K562 (cell line): ENCODE data around the gene CABP4. TPM values are rescaled to one million over a fixed set of nuclear protein-coding genes. Genes with fewer than 3 reads are reported as not detected.

Experiments
- BHLHE40 ChIP-seq: IDR thresholded peaks from 2 replicates; pipeline ENCODE4 v1.6.1; 2011; ENCODE audit warnings: low read length, improper control_type of control experiment
- CC2D1A ChIP-seq: fragments of 450-650 bp; IDR thresholded peaks from 2 replicates; pipeline ENCODE4 v1.6.1; 2017; ENCODE audit warnings: mild to moderate bottlenecking
- GABPA ChIP-seq: fragments of 200-800 bp; sonication (Bioruptor generic); conservative IDR thresholded peaks from 2 replicates; pipeline ENCODE4 v1.6.1; 2016; ENCODE audit warnings: low read depth, missing genetic modification characterization, missing compliant biosample characterization
- JUND ChIP-seq, 2 experiments: IDR thresholded peaks; 2 replicates in 1 of 2; 3 replicates in 1 of 2; pipeline ENCODE4 v1.6.1; 2011; ENCODE audit warnings: borderline replicate concordance in 2 of 2, low read depth in 2 of 2, low read length in 2 of 2, improper control_type of control experiment in 1 of 2, missing biosample characterization in 1 of 2, missing genetic modification characterization in 1 of 2, missing genetic modification reagents in 1 of 2
- L3MBTL2 ChIP-seq: fragments of 450-650 bp; IDR thresholded peaks from 2 replicates; pipeline ENCODE4 v1.6.1; 2016; ENCODE audit warnings: mild to moderate bottlenecking, moderate library complexity
- MXI1 ChIP-seq: IDR thresholded peaks from 2 replicates; pipeline ENCODE4 v1.6.1; 2011; ENCODE audit warnings: low read depth, mild to moderate bottlenecking, improper control_type of control experiment, low read length
- NR1H2 ChIP-seq: sonication (generic); formaldehyde crosslinking; IDR thresholded peaks from 2 replicates; pipeline ENCODE4 v1.4.0; 2020; ENCODE audit warnings: mild to moderate bottlenecking, missing genetic modification reagents
- POLR2H ChIP-seq: IDR thresholded peaks from 2 replicates; pipeline ENCODE4 v1.6.1; 2016; ENCODE audit warnings: missing genetic modification characterization, low read depth, mild to moderate bottlenecking, control low read depth, missing compliant biosample characterization, moderate library complexity
- RB1 ChIP-seq: fragments of 450-650 bp; IDR thresholded peaks from 2 replicates; pipeline ENCODE4 v1.6.1; 2017; ENCODE audit warnings: low read depth, mild to moderate bottlenecking
- SMARCE1 ChIP-seq: fragments of 450-650 bp; IDR thresholded peaks from 2 replicates; pipeline ENCODE4 v1.7.1; 2016; ENCODE audit warnings: mild to moderate bottlenecking
- SRF ChIP-seq, 2 experiments: fragments of 250-450, 450-650 bp in 1 of 2; sonication (Bioruptor Pico) in 1 of 2; sonication (generic) in 1 of 2; formaldehyde crosslinking; IDR thresholded peaks; 2 replicates each; pipeline versions ENCODE4 v1.5.0 to v1.5.1; 2020 to 2022; ENCODE audit warnings: mild to moderate bottlenecking in 1 of 2, missing genetic modification reagents in 1 of 2
- STAG1 ChIP-seq: sonication (generic); formaldehyde crosslinking; IDR thresholded peaks from 2 replicates; pipeline ENCODE4 v1.5.0; 2020; ENCODE audit warnings: missing genetic modification reagents, borderline replicate concordance
- YY1 ChIP-seq, 3 experiments: IDR thresholded peaks; 2 replicates each; pipeline ENCODE4 v1.6.1; 2011; ENCODE audit warnings: low read length in 2 of 3, mild to moderate bottlenecking in 2 of 3, moderate library complexity in 2 of 3, borderline replicate concordance in 1 of 3, control low read depth in 1 of 3, low read depth in 1 of 3; ENCODE audit not compliant: insufficient read depth in 3 of 3, insufficient replicate concordance in 2 of 3, control insufficient read depth in 1 of 3, insufficient read length in 1 of 3; ENCODE audit errors: extremely low read depth in 1 of 3
- ZBTB7A ChIP-seq: IDR thresholded peaks from 2 replicates; pipeline ENCODE4 v1.6.1; 2011; ENCODE audit warnings: low read depth, mild to moderate bottlenecking, low read length, moderate library complexity, borderline replicate concordance; ENCODE audit not compliant: control insufficient read depth
- polyA plus RNA-seq, 8 experiments: library from polyadenylated mRNA; depleted of rRNA in 4 of 8; stranded (reverse) in 5 of 8; unstranded in 3 of 8; fragments of >200 nt; fragmentation: Nextera tagmentation in 2 of 8; fragmentation: Illumina TruSeq in 1 of 8; extraction: Ambion mirVana in 2 of 8; extraction: Trizol in 1 of 8; gene quantifications; 2 replicates each; pipeline versions ENCODE4 v1.2.1 to v1.2.3, GENCODE V29; 2011 to 2014; ENCODE audit warnings: inconsistent platforms in 1 of 8, missing spikeins in 1 of 8
- total RNA-seq, 7 experiments: library from RNA; depleted of rRNA in 6 of 7; stranded (reverse); fragments of >200 nt in 6 of 7; fragmentation: Illumina TruSeq in 2 of 7; extraction: Trizol in 2 of 7; gene quantifications; 2 replicates each; pipeline versions ENCODE4 v1.2.1 to v1.2.3, GENCODE V29; 2011 to 2021; ENCODE audit warnings: low replicate concordance in 1 of 7
- TF ChIP-seq, protein P1 (sequence below): sonication (generic); formaldehyde crosslinking; IDR thresholded peaks from 2 replicates; pipeline ENCODE4 v1.9.0; 2022; ENCODE audit warnings: mild to moderate bottlenecking, missing genetic modification reagents
- TF ChIP-seq, protein P2 (sequence below): sonication (generic); formaldehyde crosslinking; IDR thresholded peaks from 2 replicates; pipeline ENCODE4 v1.8.0; 2022; ENCODE audit warnings: mild to moderate bottlenecking, missing genetic modification reagents
- TF ChIP-seq, protein P3 (sequence below): sonication (generic); formaldehyde crosslinking; IDR thresholded peaks from 2 replicates; pipeline ENCODE4 v1.8.0; 2022; ENCODE audit warnings: missing genetic modification reagents, mild to moderate bottlenecking, moderate library complexity, borderline replicate concordance
- TF ChIP-seq, protein P4 (sequence below): fragments of 250-450 bp; sonication (Bioruptor Pico); IDR thresholded peaks from 2 replicates; pipeline ENCODE4 v1.4.0; 2020; ENCODE audit warnings: mild to moderate bottlenecking

CABP4 gene
- total and polyA plus RNA-seq, 9 of the 15 experiments (the other 6 are each of a cell fraction or from before 2014, with no cell fraction given) = 0.11 TPM; not detected in 8

DNA sequence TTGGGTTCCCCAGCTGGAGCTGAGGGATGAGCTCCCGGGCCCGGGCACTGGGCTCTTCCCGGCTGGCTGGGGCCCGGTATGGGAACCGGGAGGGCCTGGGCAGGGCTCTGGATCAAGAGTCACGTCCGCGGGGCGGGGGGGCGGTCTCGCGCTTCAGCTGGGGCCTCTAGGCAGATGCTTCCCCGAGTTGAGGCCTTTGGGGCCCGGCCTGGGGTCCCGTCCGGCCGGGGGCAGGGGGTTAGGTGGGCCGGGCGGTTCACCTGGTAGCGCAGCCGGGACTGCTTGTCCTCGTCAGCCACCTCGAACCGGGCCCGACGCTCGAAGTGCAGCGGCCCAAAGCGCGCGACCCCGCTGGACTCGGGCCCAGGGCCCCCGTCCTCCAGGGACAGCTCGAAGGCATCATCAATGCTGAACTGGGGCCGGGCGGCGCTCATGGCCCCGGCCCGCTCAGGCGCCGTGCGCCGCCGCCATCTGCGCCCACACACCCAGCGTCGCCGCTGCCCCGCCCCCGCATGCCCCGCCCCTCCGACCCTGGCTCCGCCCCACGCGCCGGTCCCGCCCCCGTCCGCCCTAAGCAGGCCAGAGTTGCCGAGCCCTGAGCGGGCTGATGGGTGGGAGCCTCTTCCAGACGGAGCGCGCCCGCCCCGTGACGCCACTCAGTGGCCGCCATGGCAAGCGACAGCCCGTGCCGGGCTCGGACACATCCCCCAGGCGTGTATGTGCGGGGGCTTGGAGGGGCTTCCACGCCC is 13.8 kb downstream of the CABP4 start, which contains the start of gene TMEM134 (continued):
- no peak for TF ChIP-seq STAG1
- TF ChIP-seq, protein P1, sequence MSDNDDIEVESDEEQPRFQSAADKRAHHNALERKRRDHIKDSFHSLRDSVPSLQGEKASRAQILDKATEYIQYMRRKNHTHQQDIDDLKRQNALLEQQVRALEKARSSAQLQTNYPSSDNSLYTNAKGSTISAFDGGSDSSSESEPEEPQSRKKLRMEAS (CRISPR knock-in tag) = peak; percentile 14; the same call in 1 of the 2 replicates
- TF ChIP-seq BHLHE40 = peak; percentile 87
- TF ChIP-seq, protein P2, sequence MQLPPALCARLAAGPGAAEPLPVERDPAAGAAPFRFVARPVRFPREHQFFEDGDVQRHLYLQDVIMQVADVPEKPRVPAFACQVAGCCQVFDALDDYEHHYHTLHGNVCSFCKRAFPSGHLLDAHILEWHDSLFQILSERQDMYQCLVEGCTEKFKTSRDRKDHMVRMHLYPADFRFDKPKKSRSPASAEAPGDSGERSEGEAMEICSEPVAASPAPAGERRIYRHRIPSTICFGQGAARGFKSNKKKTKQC = peak; percentile 38; the same call in 1 of the 2 replicates
- TF ChIP-seq CC2D1A = no peak
- TF ChIP-seq, protein P3, sequence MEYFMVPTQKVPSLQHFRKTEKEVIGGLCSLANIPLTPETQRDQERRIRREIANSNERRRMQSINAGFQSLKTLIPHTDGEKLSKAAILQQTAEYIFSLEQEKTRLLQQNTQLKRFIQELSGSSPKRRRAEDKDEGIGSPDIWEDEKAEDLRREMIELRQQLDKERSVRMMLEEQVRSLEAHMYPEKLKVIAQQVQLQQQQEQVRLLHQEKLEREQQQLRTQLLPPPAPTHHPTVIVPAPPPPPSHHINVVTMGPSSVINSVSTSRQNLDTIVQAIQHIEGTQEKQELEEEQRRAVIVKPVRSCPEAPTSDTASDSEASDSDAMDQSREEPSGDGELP (CRISPR knock-in tag) = peak; percentile 91
- TF ChIP-seq RB1 = peak; percentile 82
- no peak for TF ChIP-seq SMARCE1
- TF ChIP-seq, protein P4, sequence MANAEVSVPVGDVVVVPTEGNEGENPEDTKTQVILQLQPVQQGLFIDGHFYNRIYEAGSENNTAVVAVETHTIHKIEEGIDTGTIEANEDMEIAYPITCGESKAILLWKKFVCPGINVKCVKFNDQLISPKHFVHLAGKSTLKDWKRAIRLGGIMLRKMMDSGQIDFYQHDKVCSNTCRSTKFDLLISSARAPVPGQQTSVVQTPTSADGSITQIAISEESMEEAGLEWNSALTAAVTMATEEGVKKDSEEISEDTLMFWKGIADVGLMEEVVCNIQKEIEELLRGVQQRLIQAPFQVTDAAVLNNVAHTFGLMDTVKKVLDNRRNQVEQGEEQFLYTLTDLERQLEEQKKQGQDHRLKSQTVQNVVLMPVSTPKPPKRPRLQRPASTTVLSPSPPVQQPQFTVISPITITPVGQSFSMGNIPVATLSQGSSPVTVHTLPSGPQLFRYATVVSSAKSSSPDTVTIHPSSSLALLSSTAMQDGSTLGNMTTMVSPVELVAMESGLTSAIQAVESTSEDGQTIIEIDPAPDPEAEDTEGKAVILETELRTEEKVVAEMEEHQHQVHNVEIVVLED (CRISPR knock-in tag) = 0 out of 2 replicates have a peak, but pooled peaks have one; percentile 13
- 0 out of 2 replicates have a peak, but pooled peaks have one; percentile 20 for TF ChIP-seq MXI1
- TF ChIP-seq GABPA (tag) = 0 out of 2 replicates have a peak, but pooled peaks have one; percentile 42
- peak; percentile 98 for TF ChIP-seq ZBTB7A
- TF ChIP-seq YY1 (IDR thresholded peaks at IDR 0.05; ENCODE audit: borderline replicate concordance in 1 of 3, control insufficient read depth in 1 of 3, extremely low read depth in 1 of 3, insufficient read depth in 3 of 3, insufficient read length in 1 of 3, insufficient replicate concordance in 2 of 3, low read depth in 1 of 3, low read length in 2 of 3) = peak; percentile 56 to 92 (median 90)
- 0 out of 4 replicates have a peak, but pooled peaks of 1 of the 2 experiments have one; percentile 45 for TF ChIP-seq SRF (CRISPR knock-in tag; IDR thresholded peaks at IDR 0.05)
- TF ChIP-seq JUND (IDR thresholded peaks at IDR 0.05; ENCODE audit: borderline replicate concordance, low read depth, low read length) = peak; percentile 45; the same call in 1 of the 2 replicates
- TF ChIP-seq JUND (tag; IDR thresholded peaks at IDR 0.05; ENCODE audit: borderline replicate concordance, low read depth, low read length) = peak; percentile 56; the same call in 1 of the 3 replicates
- TF ChIP-seq POLR2H (tag) = peak; percentile 40; the same call in 1 of the 2 replicates
- 0 out of 2 replicates have a peak, but pooled peaks have one; percentile 3 for TF ChIP-seq NR1H2 (CRISPR knock-in tag)
- TF ChIP-seq L3MBTL2 = peak; percentile 51; the same call in 1 of the 2 replicates
